OCI-LY7 (cell line): ENCODE data around the gene VIPAS39.

Experiments used
- CTCF ChIP-seq: fragments of 200-600 bp; sonication (generic); conservative IDR thresholded peaks from 2 replicates; pipeline ENCODE4 v1.5.1; 2014; ENCODE audit warnings: mild to moderate bottlenecking, antibody characterized with exemption, low read length, moderate library complexity, mixed read lengths
- EZH2phosphoT487 ChIP-seq: fragments of 200-600 bp; sonication (generic); IDR thresholded peaks from 2 replicates; pipeline ENCODE4 v1.6.1; 2018; ENCODE audit warnings: low read depth, borderline replicate concordance, mild to moderate bottlenecking, mixed run types, antibody characterized with exemption, low read length, moderate library complexity, mixed read lengths

GRCh38 chr14:77409131-77409533 lies 48.3 kb downstream of the VIPAS39 start:
- peak; percentile 63 for TF ChIP-seq CTCF
- no peak for TF ChIP-seq EZH2phosphoT487
